KMS-11 (cell line): ENCODE results near the gene DACT2.
"Not testable (repeated sequence)": the region's sequence is repeated elsewhere in the genome, so short reads cannot be mapped to it uniquely, and the experiment has no call there.

ENCODE experiments used
- H2AFZ ChIP-seq: fragments of 200-600 bp; sonication (generic); 2 replicates; pipeline ENCODE4 v1.6.1; 2016; ENCODE audit warnings: antibody characterized with exemption, mixed run types, low read depth
- H3K27ac ChIP-seq: fragments of 200-600 bp; sonication (generic); 2 replicates; pipeline ENCODE4 v1.6.1; 2016; ENCODE audit warnings: mild to moderate bottlenecking, mixed run types
- H3K27me3 ChIP-seq: fragments of 200-600 bp; sonication (generic); 2 replicates; pipeline ENCODE4 v1.6.1; 2017; ENCODE audit warnings: mild to moderate bottlenecking, low read depth, mixed run types, moderate library complexity; ENCODE audit not compliant: insufficient read depth
- H3K36me3 ChIP-seq: fragments of 200-600 bp; sonication (generic); 2 replicates; pipeline ENCODE4 v1.6.1; 2017; ENCODE audit warnings: mild to moderate bottlenecking, mixed run types; ENCODE audit not compliant: insufficient read depth
- H3K4me1 ChIP-seq: fragments of 200-600 bp; sonication (generic); 2 replicates; pipeline ENCODE4 v1.6.1; 2016; ENCODE audit warnings: mild to moderate bottlenecking, low read depth, mixed run types; ENCODE audit not compliant: poor library complexity, severe bottlenecking
- H3K4me2 ChIP-seq: fragments of 200-600 bp; sonication (generic); 2 replicates; pipeline ENCODE4 v1.7.0; 2016; ENCODE audit warnings: mild to moderate bottlenecking, mixed run types
- H3K4me3 ChIP-seq: fragments of 200-600 bp; sonication (generic); IDR thresholded peaks from 2 replicates; pipeline ENCODE4 v1.6.1; 2017; ENCODE audit warnings: low read depth, low read length, mixed read lengths; ENCODE audit not compliant: insufficient read depth
- H3K79me2 ChIP-seq: fragments of 200-600 bp; sonication (generic); 2 replicates; pipeline ENCODE4 v1.6.1; 2016; ENCODE audit warnings: low read depth, mixed run types; ENCODE audit not compliant: insufficient read depth
- H3K9ac ChIP-seq: fragments of 200-600 bp; sonication (generic); 2 replicates; pipeline ENCODE4 v1.6.1; 2016; ENCODE audit warnings: mild to moderate bottlenecking, mixed run types
- H4K20me1 ChIP-seq: fragments of 200-600 bp; sonication (generic); 2 replicates; pipeline ENCODE4 v1.6.1; 2016; ENCODE audit warnings: mild to moderate bottlenecking, mixed run types; ENCODE audit not compliant: insufficient read depth
- TF ChIP-seq, protein P1 (sequence below): fragments of 200-600 bp; sonication (generic); conservative IDR thresholded peaks from 2 replicates; pipeline ENCODE4 v1.6.1; 2017; ENCODE audit warnings: low read depth, mild to moderate bottlenecking, antibody characterized with exemption, low read length, moderate library complexity, mixed read lengths

The DACT2 gene

DNA sequence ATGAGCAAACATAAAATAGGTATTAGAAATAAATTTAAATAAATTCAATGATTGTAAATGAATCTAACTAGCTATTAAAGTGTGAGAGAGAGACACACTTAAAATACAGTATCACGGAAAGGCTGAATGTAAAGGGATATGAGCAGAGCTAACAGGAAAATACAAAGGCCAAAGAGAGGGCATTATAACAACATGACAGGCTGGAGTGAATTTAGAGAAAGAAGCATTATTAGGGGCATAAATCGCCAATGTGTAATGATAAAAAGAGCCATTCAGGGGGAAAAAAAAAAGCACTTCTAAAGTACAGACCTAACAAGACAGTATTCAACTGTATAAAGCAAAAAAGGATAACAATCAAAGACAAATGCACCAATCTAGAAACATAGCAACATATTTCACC lies 28.1 kb downstream of the DACT2 start:
- TF ChIP-seq, protein P1, sequence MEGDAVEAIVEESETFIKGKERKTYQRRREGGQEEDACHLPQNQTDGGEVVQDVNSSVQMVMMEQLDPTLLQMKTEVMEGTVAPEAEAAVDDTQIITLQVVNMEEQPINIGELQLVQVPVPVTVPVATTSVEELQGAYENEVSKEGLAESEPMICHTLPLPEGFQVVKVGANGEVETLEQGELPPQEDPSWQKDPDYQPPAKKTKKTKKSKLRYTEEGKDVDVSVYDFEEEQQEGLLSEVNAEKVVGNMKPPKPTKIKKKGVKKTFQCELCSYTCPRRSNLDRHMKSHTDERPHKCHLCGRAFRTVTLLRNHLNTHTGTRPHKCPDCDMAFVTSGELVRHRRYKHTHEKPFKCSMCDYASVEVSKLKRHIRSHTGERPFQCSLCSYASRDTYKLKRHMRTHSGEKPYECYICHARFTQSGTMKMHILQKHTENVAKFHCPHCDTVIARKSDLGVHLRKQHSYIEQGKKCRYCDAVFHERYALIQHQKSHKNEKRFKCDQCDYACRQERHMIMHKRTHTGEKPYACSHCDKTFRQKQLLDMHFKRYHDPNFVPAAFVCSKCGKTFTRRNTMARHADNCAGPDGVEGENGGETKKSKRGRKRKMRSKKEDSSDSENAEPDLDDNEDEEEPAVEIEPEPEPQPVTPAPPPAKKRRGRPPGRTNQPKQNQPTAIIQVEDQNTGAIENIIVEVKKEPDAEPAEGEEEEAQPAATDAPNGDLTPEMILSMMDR = no peak
- Histone ChIP-seq H3K27me3 (no peaks in the 10 kb centered on the region), H3K4me2 (no peak overlapping the region), H3K4me3 (no peak overlapping the region), H2AFZ (no peak overlapping the region), H3K9ac (no peak overlapping the region), H3K27ac (no peak overlapping the region), H3K79me2 (no peaks in the 10 kb centered on the region), H3K36me3 (no peaks in the 10 kb centered on the region), H4K20me1 (no peaks in the 10 kb centered on the region), H3K4me1 (peaks cover 6% of the 10 kb centered on the region)

- H3K9ac ChIP-seq = no peak overlapping the region
Measured at GRCh38 chr6:168290095-168290494, 29.5 kb downstream of the DACT2 start.

GRCh38 chr6:168289571-168289962 lies 30.0 kb downstream of the DACT2 start:
- Histone ChIP-seq H3K9ac (no peak overlapping the region), H3K27me3 (no peaks in the 10 kb centered on the region), H4K20me1 (no peaks in the 10 kb centered on the region), H3K36me3 (no peaks in the 10 kb centered on the region), H3K4me1 (peaks cover 6% of the 10 kb centered on the region), H3K79me2 (no peaks in the 10 kb centered on the region), H2AFZ (no peak overlapping the region), H3K4me3 (no peak overlapping the region), H3K4me2 (no peak overlapping the region), H3K27ac (no peak overlapping the region)
- TF ChIP-seq, protein P1 = no peak

More at GRCh38 chr6:168290095-168290494, 29.5 kb downstream of the DACT2 start:
- Histone ChIP-seq H3K4me1 (peaks cover 6% of the 10 kb centered on the region), H3K4me3 (no peak overlapping the region), H3K4me2 (no peak overlapping the region), H4K20me1 (no peaks in the 10 kb centered on the region), H3K79me2 (no peaks in the 10 kb centered on the region), H3K27me3 (no peaks in the 10 kb centered on the region), H2AFZ (no peak overlapping the region), H3K36me3 (no peaks in the 10 kb centered on the region), H3K27ac (no peak overlapping the region)
- TF ChIP-seq, protein P1 = no peak

DNA sequence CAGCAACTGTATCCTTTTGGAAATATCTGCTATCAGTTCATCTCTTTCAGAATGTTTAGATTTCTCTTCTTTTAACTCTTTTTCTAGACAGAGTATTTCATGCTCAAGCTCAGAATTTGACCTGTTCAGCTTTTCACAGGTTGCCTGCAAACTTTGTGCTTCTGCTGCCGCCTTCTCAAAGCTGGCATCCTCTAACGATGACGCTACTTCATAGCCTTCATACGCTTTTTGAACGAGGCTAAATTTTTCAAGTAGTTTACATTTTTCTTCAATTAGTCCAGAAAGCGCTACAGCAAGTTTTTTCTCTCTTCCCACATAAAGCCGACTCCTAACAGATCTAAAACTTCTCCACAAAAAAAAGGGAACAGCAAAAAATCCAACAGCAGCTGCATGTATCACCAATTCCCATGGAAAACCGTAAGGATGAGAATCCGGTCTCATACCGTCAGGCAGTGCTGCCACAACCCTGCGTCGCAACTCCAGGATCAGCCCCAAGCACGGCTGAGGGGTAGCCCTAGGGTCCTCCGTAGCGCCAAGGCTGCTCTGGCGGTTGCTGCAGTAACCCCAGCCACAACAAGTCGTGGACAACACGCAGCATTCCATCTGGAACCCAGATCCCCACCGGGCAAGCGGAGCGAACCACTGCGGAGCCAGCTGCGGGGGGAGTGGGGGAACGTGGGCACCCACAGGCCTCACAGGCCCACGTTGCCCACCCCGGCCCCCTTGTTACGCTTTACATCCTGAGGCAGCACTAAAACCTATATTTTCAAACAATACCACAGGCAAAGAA lies 30.6 kb downstream of the DACT2 start:
- H3K36me3 ChIP-seq = no peaks in the 10 kb centered on the region

DNA sequence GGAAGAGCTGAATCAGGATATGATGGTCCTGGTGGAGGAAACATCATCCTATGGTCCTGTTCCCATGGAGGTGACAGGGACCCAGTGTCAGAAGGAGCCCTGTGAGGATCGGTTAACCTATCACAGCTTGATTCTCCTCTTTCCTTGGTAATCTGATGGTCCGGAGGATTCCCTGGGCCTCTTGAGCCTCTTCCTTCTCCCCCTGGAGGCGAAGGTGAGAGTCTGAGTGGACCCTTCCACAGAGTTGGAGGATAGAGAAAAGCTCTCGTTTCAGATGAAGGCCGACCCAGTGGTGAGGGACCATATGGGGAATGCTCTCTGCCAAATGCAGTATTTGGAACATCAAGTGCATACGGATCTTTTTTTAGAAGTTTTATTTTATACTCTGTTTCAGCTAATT lies 32.1 kb downstream of the DACT2 start:
- H4K20me1 ChIP-seq, H3K79me2 ChIP-seq, H3K4me3 ChIP-seq, H3K36me3 ChIP-seq, H2AFZ ChIP-seq, H3K4me2 ChIP-seq, H3K4me1 ChIP-seq, H3K9ac ChIP-seq, H3K27ac ChIP-seq, H3K27me3 ChIP-seq: not testable (repeated sequence)

More for the DNA sequence above, 30.6 kb downstream of the DACT2 start:
- no peaks in the 10 kb centered on the region for H4K20me1 ChIP-seq
- H2AFZ ChIP-seq = no peak overlapping the region
- peaks cover 6% of the 10 kb centered on the region for H3K4me1 ChIP-seq
- H3K4me2 ChIP-seq = no peak overlapping the region
- H3K4me3 ChIP-seq = no peak overlapping the region
- H3K9ac ChIP-seq = no peak overlapping the region
- H3K27me3 ChIP-seq = no peaks in the 10 kb centered on the region
- no peak overlapping the region for H3K27ac ChIP-seq
- TF ChIP-seq, protein P1 = no peak
- no peaks in the 10 kb centered on the region for H3K79me2 ChIP-seq

GRCh38 chr6:168286771-168287446 lies 32.7 kb downstream of the DACT2 start:
- H3K4me2 ChIP-seq, H3K79me2 ChIP-seq, H3K36me3 ChIP-seq, H3K9ac ChIP-seq, H3K4me3 ChIP-seq, H3K27ac ChIP-seq, H3K4me1 ChIP-seq, H4K20me1 ChIP-seq, H2AFZ ChIP-seq, H3K27me3 ChIP-seq: not testable (repeated sequence)
